ENCODE measurements around the gene CMTR2. TPM values are rescaled to one million over a fixed set of nuclear protein-coding genes. Genes with fewer than 3 reads are reported as not detected.
A peak's percentile ranks its signal among the peaks of the same experiment; 100 is the strongest.
"Not testable (repeated sequence)": the region's sequence is repeated elsewhere in the genome, so short reads cannot be mapped to it uniquely, and the experiment has no call there.

Gene CMTR2
- total RNA-seq, 5 donors from 2014 or later (not counting 1 experiment from before 2014, with no cell fraction given): 10.6 to 25.5 (median 20.4) TPM

DNA sequence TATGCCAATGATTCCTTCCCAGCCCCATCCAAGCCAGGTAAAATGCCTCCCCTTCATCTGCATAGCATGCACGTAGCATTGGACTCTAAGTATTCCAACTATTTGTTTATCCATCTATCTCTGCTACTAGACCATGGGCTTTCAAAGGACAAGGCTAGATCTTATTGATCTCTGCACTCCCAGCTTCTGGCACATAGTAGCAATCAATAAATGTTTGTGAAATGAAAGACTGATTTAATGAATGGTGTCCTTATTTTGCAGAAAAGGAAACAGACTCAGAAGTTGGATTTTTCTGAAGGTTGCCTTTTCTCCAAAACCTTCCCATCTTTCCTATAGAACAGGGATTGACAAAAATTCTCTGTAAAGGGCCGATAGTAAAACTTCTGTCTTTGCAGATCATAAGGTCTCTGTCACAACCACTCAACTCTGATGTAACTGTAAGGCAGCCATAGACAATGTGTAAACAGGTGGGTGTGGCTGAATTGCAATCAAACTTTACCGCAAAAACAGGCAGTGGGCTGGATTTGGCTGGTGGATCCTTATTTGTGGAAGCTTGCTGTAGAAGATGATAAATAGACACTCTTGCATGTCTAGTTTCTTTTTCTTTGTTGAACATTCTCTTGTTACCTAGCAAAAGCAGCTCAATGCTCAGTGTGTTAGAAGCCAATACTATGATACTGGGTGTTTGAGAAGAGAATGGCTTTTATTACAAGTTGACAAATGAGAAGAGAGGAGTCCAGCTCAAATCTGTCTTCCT is 7.6 kb upstream of the CMTR2 start:
- H3K27ac ChIP-seq (ENCODE audit: low read length): no peak overlapping the region
- Mint-ChIP-seq H3K9me3 (peaks cover 0 to 9% (median 0%) of the 10 kb centered on the region in 3 donors), H3K4me1 (no peaks in the 10 kb centered on the region), H3K27ac (no peak overlapping the region), H3K27me3 (peaks cover 42 to 50% of the 10 kb centered on the region in 2 donors), H3K36me3 (no peaks in the 10 kb centered on the region), H3K4me3 (no peak overlapping the region)
- no peaks in the 10 kb centered on the region for H3K9me3 ChIP-seq
- H3K4me3 ChIP-seq (ENCODE audit: control insufficient read depth in 1 of 2, extremely low read depth in 1 of 2, low read length in 1 of 2): no peak overlapping the region
- 80% methylated on average over 1 of the region's 3 CpGs for WGBS (ENCODE audit: insufficient coverage)
- DNase-seq: no peak
- ATAC-seq (replicated peaks in 1 of 4): no peak
- no peaks in the 10 kb centered on the region for H3K36me3 ChIP-seq (ENCODE audit: control insufficient read depth in 2 of 2, extremely low read depth in 1 of 2, insufficient read depth in 1 of 2, low read length in 1 of 2)
- peaks cover 10% of the 10 kb centered on the region in 2 experiments for H3K27me3 ChIP-seq (replicated peaks in 1 of 2; ENCODE audit: control insufficient read depth in 2 of 2, extremely low read depth in 1 of 2, insufficient read depth in 2 of 2, low read length in 1 of 2)
- ChIA-PET POLR2A (no interaction called here), CTCF (no interaction called here)
- no peaks in the 10 kb centered on the region for H3K4me1 ChIP-seq (ENCODE audit: control insufficient read depth in 1 of 2, extremely low read depth in 1 of 2, insufficient read depth in 2 of 2, low read length in 2 of 2)

- Mint-ChIP-seq H3K9me3 (peaks cover 0 to 9% (median 0%) of the 10 kb centered on the region in 3 donors), H3K27me3 (peaks cover 42 to 47% of the 10 kb centered on the region in 2 donors), H3K36me3 (no peaks in the 10 kb centered on the region), H3K4me3 (no peak overlapping the region), H3K4me1 (no peaks in the 10 kb centered on the region), H3K27ac (no peak overlapping the region)
- Histone ChIP-seq H3K4me1 (ENCODE audit: control insufficient read depth in 1 of 2, extremely low read depth in 1 of 2, insufficient read depth in 2 of 2, low read length in 2 of 2) (no peaks in the 10 kb centered on the region), H3K9me3 (no peaks in the 10 kb centered on the region), H3K36me3 (ENCODE audit: control insufficient read depth in 2 of 2, extremely low read depth in 1 of 2, insufficient read depth in 1 of 2, low read length in 1 of 2) (no peaks in the 10 kb centered on the region), H3K27ac (ENCODE audit: low read length) (no peak overlapping the region), H3K27me3 (replicated peaks in 1 of 2; ENCODE audit: control insufficient read depth in 2 of 2, extremely low read depth in 1 of 2, insufficient read depth in 2 of 2, low read length in 1 of 2) (peaks cover 7 to 10% of the 10 kb centered on the region in 2 experiments), H3K4me3 (ENCODE audit: control insufficient read depth in 1 of 2, extremely low read depth in 1 of 2, low read length in 1 of 2) (no peak overlapping the region)
- WGBS (ENCODE audit: insufficient coverage): no CpG with 5 or more reads among the region's 1 CpG
- POLR2A ChIA-PET: interaction anchor here in 1 of 2 donors (0.7 kb wide), 1 partner anchor 14 kb away, joined by 8 read pairs; no protein-coding TSS in a partner anchor
- CTCF ChIA-PET: no interaction called here
- ATAC-seq (replicated peaks in 1 of 4) (no peak), DNase-seq (no peak)
These were observed 6.7 kb upstream of the CMTR2 start for GRCh38 chr16:71295950-71296349.

DNA sequence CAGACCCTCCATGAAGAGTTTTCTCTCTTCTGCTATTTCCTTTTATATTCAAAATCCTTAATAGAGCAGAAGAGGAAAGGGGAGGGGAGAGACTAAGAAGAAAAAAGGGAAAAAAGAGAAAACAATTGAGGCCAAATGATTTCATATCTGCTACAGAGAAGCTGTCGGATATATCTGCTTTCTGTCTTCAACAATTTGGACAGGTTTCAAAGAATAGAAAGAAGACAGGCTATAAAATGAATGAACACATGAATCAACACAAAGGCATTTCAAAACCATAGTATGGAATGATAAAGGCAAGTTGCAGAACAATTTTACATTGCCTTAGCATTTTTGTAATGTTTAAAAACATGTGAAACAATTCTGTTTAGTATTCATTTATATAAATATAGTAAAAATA is 4.7 kb upstream of the CMTR2 start:
- peaks cover 0 to 4% (median 0%) of the 10 kb centered on the region in 3 donors for H3K9me3 Mint-ChIP-seq
- no peak overlapping the region for H3K27ac Mint-ChIP-seq
- peaks cover under 1 to 7% (median 3%) of the 10 kb centered on the region in 3 donors for H3K4me1 Mint-ChIP-seq
- Histone ChIP-seq H3K9me3 (no peaks in the 10 kb centered on the region), H3K4me3 (ENCODE audit: control insufficient read depth in 1 of 2, extremely low read depth in 1 of 2, low read length in 1 of 2) (no peak overlapping the region), H3K27me3 (replicated peaks in 1 of 2; ENCODE audit: control insufficient read depth in 2 of 2, extremely low read depth in 1 of 2, insufficient read depth in 2 of 2, low read length in 1 of 2) (peaks cover 10% of the 10 kb centered on the region in 2 experiments), H3K36me3 (ENCODE audit: control insufficient read depth in 2 of 2, extremely low read depth in 1 of 2, insufficient read depth in 1 of 2, low read length in 1 of 2) (no peaks in the 10 kb centered on the region), H3K27ac (ENCODE audit: low read length) (no peak overlapping the region), H3K4me1 (ENCODE audit: control insufficient read depth in 1 of 2, extremely low read depth in 1 of 2, insufficient read depth in 2 of 2, low read length in 2 of 2) (peaks cover 0 to 6% of the 10 kb centered on the region in 2 experiments)
- ChIA-PET POLR2A (no interaction called here), CTCF (no interaction called here)
- WGBS (ENCODE audit: insufficient coverage): no CpG with 5 or more reads among the region's 1 CpG
- no peak for DNase-seq
- ATAC-seq (replicated peaks in 1 of 4): no peak
- peaks cover 35% of the 10 kb centered on the region in 2 donors for H3K27me3 Mint-ChIP-seq
- no peak overlapping the region for H3K4me3 Mint-ChIP-seq
- no peaks in the 10 kb centered on the region for H3K36me3 Mint-ChIP-seq

DNA sequence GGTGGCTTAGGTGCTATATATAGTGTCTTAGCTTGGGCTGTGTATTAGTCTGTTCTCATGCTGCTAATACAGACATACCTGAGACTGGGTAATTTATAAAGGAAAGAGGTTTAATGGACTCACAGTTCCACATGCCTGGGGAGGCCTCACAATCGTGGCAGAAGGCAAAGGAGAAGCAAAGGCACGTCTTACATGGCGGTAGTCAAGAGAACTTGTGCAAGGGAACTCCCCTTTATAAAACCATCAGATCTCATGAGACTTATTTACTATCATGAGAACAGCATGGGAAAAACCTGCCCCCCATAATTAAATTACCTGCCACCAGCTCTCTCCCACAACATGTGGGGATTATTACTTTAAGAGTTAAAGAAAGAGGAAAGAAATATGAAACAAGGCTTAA is 2.9 kb upstream of the CMTR2 start:
- H3K27ac ChIP-seq (ENCODE audit: low read length); H3K4me3 ChIP-seq (ENCODE audit: control insufficient read depth in 1 of 2, extremely low read depth in 1 of 2, low read length in 1 of 2); ATAC-seq (replicated peaks in 1 of 4); H3K9me3 ChIP-seq; H3K36me3 Mint-ChIP-seq; H3K27ac Mint-ChIP-seq; CTCF ChIA-PET; H3K9me3 Mint-ChIP-seq; H3K27me3 ChIP-seq (replicated peaks in 1 of 2; ENCODE audit: control insufficient read depth in 2 of 2, extremely low read depth in 1 of 2, insufficient read depth in 2 of 2, low read length in 1 of 2); H3K36me3 ChIP-seq (ENCODE audit: control insufficient read depth in 2 of 2, extremely low read depth in 1 of 2, insufficient read depth in 1 of 2, low read length in 1 of 2); H3K4me3 Mint-ChIP-seq; DNase-seq: not testable (repeated sequence)
- peaks cover 16 to 23% (median 18%) of the 10 kb centered on the region in 3 donors for H3K4me1 Mint-ChIP-seq
- peaks cover 10 to 16% of the 10 kb centered on the region in 2 experiments for H3K4me1 ChIP-seq (ENCODE audit: control insufficient read depth in 1 of 2, extremely low read depth in 1 of 2, insufficient read depth in 2 of 2, low read length in 2 of 2)
- peaks cover 23 to 25% of the 10 kb centered on the region in 2 donors for H3K27me3 Mint-ChIP-seq
- POLR2A ChIA-PET: interaction anchor here in 1 of 2 donors (0.6 kb wide), 1 partner anchor 104 kb away, joined by 3 read pairs; no protein-coding TSS in a partner anchor
- WGBS (ENCODE audit: insufficient coverage): no CpG with 5 or more reads among the region's 3 CpGs

- Histone ChIP-seq H3K27me3 (replicated peaks in 1 of 2; ENCODE audit: control insufficient read depth in 2 of 2, extremely low read depth in 1 of 2, insufficient read depth in 2 of 2, low read length in 1 of 2) (peaks cover 6 to 8% of the 10 kb centered on the region in 2 experiments), H3K4me3 (ENCODE audit: control insufficient read depth in 1 of 2, extremely low read depth in 1 of 2, low read length in 1 of 2) (peak overlapping the region in 1 of 2 donors; percentile 92), H3K27ac (ENCODE audit: low read length) (peak overlapping the region; percentile 86), H3K9me3 (peaks cover 3% of the 10 kb centered on the region), H3K4me1 (ENCODE audit: control insufficient read depth in 1 of 2, extremely low read depth in 1 of 2, insufficient read depth in 2 of 2, low read length in 2 of 2) (peaks cover 10 to 16% of the 10 kb centered on the region in 2 experiments), H3K36me3 (ENCODE audit: control insufficient read depth in 2 of 2, extremely low read depth in 1 of 2, insufficient read depth in 1 of 2, low read length in 1 of 2) (peaks cover 4 to 13% of the 10 kb centered on the region in 2 donors)
- ChIA-PET POLR2A (interaction anchor here in 1 of 2 donors (0.6 kb wide), 1 partner anchor 12 kb away, joined by 3 read pairs; no protein-coding TSS in a partner anchor), CTCF (interaction anchor here in 1 of 2 donors (0.6 kb wide), 2 partner anchors 480 to 810 kb away, joined by 3 to 4 read pairs; no protein-coding TSS in a partner anchor)
- WGBS (ENCODE audit: insufficient coverage): 80% methylated on average over 1 of the region's 2 CpGs
- peak overlapping the region; percentile 84 to 85 for H3K27ac Mint-ChIP-seq
- peaks cover 16 to 29% (median 28%) of the 10 kb centered on the region in 3 donors for H3K4me1 Mint-ChIP-seq
- ATAC-seq (replicated peaks in 1 of 4) (no peak), DNase-seq (peak in 1 of 35 experiments; percentile 4)
- peaks cover 2 to 13% (median 11%) of the 10 kb centered on the region in 3 donors for H3K9me3 Mint-ChIP-seq
- peaks cover 29% of the 10 kb centered on the region for H3K36me3 Mint-ChIP-seq
- H3K4me3 Mint-ChIP-seq: peak overlapping the region; percentile 85 to 86 (median 86)
- H3K27me3 Mint-ChIP-seq: peaks cover 19 to 21% of the 10 kb centered on the region in 2 donors
These were observed 495 bp upstream of the CMTR2 start for GRCh38 chr16:71289732-71290062.

DNA sequence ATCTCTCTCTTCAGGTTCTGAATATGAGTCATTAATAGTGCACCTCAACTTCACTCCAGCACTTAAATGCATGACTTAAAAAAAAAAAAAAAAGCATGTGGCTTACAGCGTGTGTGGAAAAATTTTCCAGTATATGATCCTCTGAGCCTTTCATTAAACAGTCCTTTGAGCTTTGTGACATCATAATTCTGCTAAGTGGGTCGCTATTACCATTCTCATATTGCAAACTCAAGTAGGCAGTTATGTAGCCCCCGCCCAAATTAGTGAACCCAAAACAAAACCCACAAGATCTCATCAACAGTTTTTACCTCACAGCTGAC is 672 bp downstream of the CMTR2 start:
- ChIA-PET CTCF (no interaction called here), POLR2A (no interaction called here)
- H3K4me1 ChIP-seq (ENCODE audit: control insufficient read depth in 1 of 2, extremely low read depth in 1 of 2, insufficient read depth in 2 of 2, low read length in 2 of 2): peaks cover 10 to 16% of the 10 kb centered on the region in 2 experiments
- Mint-ChIP-seq H3K4me1 (peaks cover 16 to 34% (median 34%) of the 10 kb centered on the region in 3 donors), H3K9me3 (peaks cover 3 to 23% (median 19%) of the 10 kb centered on the region in 3 donors), H3K4me3 (peak overlapping the region; percentile 85 to 86 (median 86)), H3K27ac (peak overlapping the region; percentile 77 to 83), H3K27me3 (peaks cover 16% of the 10 kb centered on the region in 2 donors), H3K36me3 (peaks cover 40% of the 10 kb centered on the region)
- ATAC-seq (replicated peaks in 1 of 4) (no peak), DNase-seq (no peak)
- H3K9me3 ChIP-seq: peaks cover 3% of the 10 kb centered on the region
- peak overlapping the region; percentile 87 to 92 for H3K4me3 ChIP-seq (ENCODE audit: control insufficient read depth in 1 of 2, extremely low read depth in 1 of 2, low read length in 1 of 2)
- H3K27ac ChIP-seq (ENCODE audit: low read length): peak overlapping the region; percentile 86
- peaks cover 6% of the 10 kb centered on the region in 2 experiments for H3K27me3 ChIP-seq (replicated peaks in 1 of 2; ENCODE audit: control insufficient read depth in 2 of 2, extremely low read depth in 1 of 2, insufficient read depth in 2 of 2, low read length in 1 of 2)
- WGBS (ENCODE audit: insufficient coverage): 5% methylated on average over 2 of the region's 3 CpGs
- H3K36me3 ChIP-seq (ENCODE audit: control insufficient read depth in 2 of 2, extremely low read depth in 1 of 2, insufficient read depth in 1 of 2, low read length in 1 of 2): peaks cover 7 to 18% of the 10 kb centered on the region in 2 donors
